Neuronal stem cell (in vitro differentiated cells): ENCODE data around the gene B4GALNT4.
"Not testable (repeated sequence)": the region's sequence is repeated elsewhere in the genome, so short reads cannot be mapped to it uniquely, and the experiment has no call there.

ENCODE experiments used
- DNase-seq: peaks from one replicate; pipeline ENCODE4 v3.0.0-alpha.2; 2013; ENCODE audit warnings: low spot score
- H2AFZ ChIP-seq: one replicate; pipeline ENCODE4 v1.6.1; 2013; ENCODE audit warnings: mild to moderate bottlenecking, low read length, inconsistent platforms
- H2AK5ac ChIP-seq: 2 replicates; pipeline ENCODE4 v1.6.1; 2013; ENCODE audit warnings: low read depth, mild to moderate bottlenecking, inconsistent platforms, low read length, moderate library complexity, mixed read lengths
- H2BK120ac ChIP-seq: 2 replicates; pipeline ENCODE4 v1.6.1; 2013; ENCODE audit warnings: low read depth, mild to moderate bottlenecking, inconsistent platforms, low read length, moderate library complexity, mixed read lengths
- H2BK12ac ChIP-seq: one replicate; pipeline ENCODE4 v1.6.1; 2013; ENCODE audit warnings: low read length, inconsistent platforms
- H2BK15ac ChIP-seq: 2 replicates; pipeline ENCODE4 v1.6.1; 2013; ENCODE audit warnings: mild to moderate bottlenecking, low read length, inconsistent platforms, mixed read lengths
- H2BK5ac ChIP-seq: one replicate; pipeline ENCODE4 v1.6.1; 2013; ENCODE audit warnings: inconsistent platforms, mild to moderate bottlenecking, low read length, moderate library complexity
- H3K14ac ChIP-seq: one replicate; pipeline ENCODE4 v1.6.1; 2013; ENCODE audit warnings: low read length, inconsistent platforms
- H3K18ac ChIP-seq: 2 replicates; pipeline ENCODE4 v1.6.1; 2013; ENCODE audit warnings: low read length, inconsistent platforms
- H3K23ac ChIP-seq: 2 replicates; pipeline ENCODE4 v1.6.1; 2013; ENCODE audit warnings: low read depth, mild to moderate bottlenecking, mixed read lengths, low read length, inconsistent platforms; ENCODE audit not compliant: poor library complexity
- H3K27ac ChIP-seq: replicated peaks from 3 replicates; pipeline ENCODE4 v1.5.1; 2013; ENCODE audit warnings: low read length, inconsistent platforms
- H3K27me3 ChIP-seq, 3 experiments: 2 replicates each; pipeline ENCODE4 v1.6.1; 2013; ENCODE audit warnings: low read length in 3 of 3, mild to moderate bottlenecking in 2 of 3, inconsistent platforms in 1 of 3, low read depth in 1 of 3, mixed read lengths in 1 of 3, moderate library complexity in 1 of 3; ENCODE audit not compliant: control insufficient read depth in 3 of 3, insufficient read depth in 3 of 3
- H3K36me3 ChIP-seq, 2 donors: replicated peaks in 1 of 2; 2 replicates each; pipeline ENCODE4 v1.6.1; 2013; ENCODE audit warnings: low read length in 2 of 2; ENCODE audit not compliant: control insufficient read depth in 2 of 2, insufficient read depth in 2 of 2
- H3K4ac ChIP-seq: 2 replicates; pipeline ENCODE4 v1.6.1; 2013; ENCODE audit warnings: inconsistent platforms, mild to moderate bottlenecking, low read length, moderate library complexity
- H3K4me1 ChIP-seq, 2 donors: 1 replicate in 1 of 2; 2 replicates in 1 of 2; pipeline ENCODE4 v1.6.1; 2013; ENCODE audit warnings: low read length in 2 of 2, low read depth in 1 of 2; ENCODE audit not compliant: control insufficient read depth in 2 of 2, insufficient read depth in 1 of 2
- H3K4me2 ChIP-seq: one replicate; pipeline ENCODE4 v1.6.1; 2013; ENCODE audit warnings: mild to moderate bottlenecking, low read length, inconsistent platforms; ENCODE audit not compliant: insufficient read depth, poor library complexity, severe bottlenecking
- H3K4me3 ChIP-seq, 2 donors: 2 replicates each; pipeline ENCODE4 v1.5.1; 2013; ENCODE audit warnings: low read length in 2 of 2, mild to moderate bottlenecking in 2 of 2, inconsistent platforms in 1 of 2, moderate library complexity in 1 of 2
- H3K79me1 ChIP-seq: one replicate; pipeline ENCODE4 v1.6.1; 2013; ENCODE audit warnings: low read depth, mild to moderate bottlenecking, inconsistent platforms, low read length, moderate library complexity
- H3K9ac ChIP-seq: one replicate; pipeline ENCODE4 v1.6.1; 2013; ENCODE audit warnings: mild to moderate bottlenecking, low read depth, low read length, inconsistent platforms; ENCODE audit not compliant: poor library complexity
- H3K9me3 ChIP-seq, 2 donors: replicated peaks in 1 of 2; 2 replicates each; pipeline versions ENCODE3 to v1.6.1; 2013; ENCODE audit warnings: low read length in 2 of 2, mild to moderate bottlenecking in 2 of 2, inconsistent platforms in 1 of 2, low read depth in 1 of 2, mixed read lengths in 1 of 2, moderate library complexity in 1 of 2; ENCODE audit not compliant: control insufficient read depth in 2 of 2, insufficient read depth in 1 of 2
- H4K8ac ChIP-seq: one replicate; pipeline ENCODE4 v1.6.1; 2013; ENCODE audit warnings: low read depth, mild to moderate bottlenecking, inconsistent platforms, low read length, moderate library complexity
- H4K91ac ChIP-seq: one replicate; pipeline ENCODE4 v1.6.1; 2013; ENCODE audit warnings: low read length, low read depth, mild to moderate bottlenecking, inconsistent platforms; ENCODE audit not compliant: poor library complexity
- WGBS, 2 donors: extraction: QIAGEN DNeasy Blood & Tissue Kit; methylation state at CpG; one replicate each; pipeline ENCODE4 v1.1.7; 2013; ENCODE audit warnings: missing lambda C conversion rate in 2 of 2, mixed read lengths in 1 of 2; ENCODE audit not compliant: insufficient read length in 2 of 2, insufficient replicate concordance in 1 of 2; ENCODE audit errors: extremely low coverage in 2 of 2; 5-methylcytosine and 5-hydroxymethylcytosine counted together

The B4GALNT4 gene

DNA sequence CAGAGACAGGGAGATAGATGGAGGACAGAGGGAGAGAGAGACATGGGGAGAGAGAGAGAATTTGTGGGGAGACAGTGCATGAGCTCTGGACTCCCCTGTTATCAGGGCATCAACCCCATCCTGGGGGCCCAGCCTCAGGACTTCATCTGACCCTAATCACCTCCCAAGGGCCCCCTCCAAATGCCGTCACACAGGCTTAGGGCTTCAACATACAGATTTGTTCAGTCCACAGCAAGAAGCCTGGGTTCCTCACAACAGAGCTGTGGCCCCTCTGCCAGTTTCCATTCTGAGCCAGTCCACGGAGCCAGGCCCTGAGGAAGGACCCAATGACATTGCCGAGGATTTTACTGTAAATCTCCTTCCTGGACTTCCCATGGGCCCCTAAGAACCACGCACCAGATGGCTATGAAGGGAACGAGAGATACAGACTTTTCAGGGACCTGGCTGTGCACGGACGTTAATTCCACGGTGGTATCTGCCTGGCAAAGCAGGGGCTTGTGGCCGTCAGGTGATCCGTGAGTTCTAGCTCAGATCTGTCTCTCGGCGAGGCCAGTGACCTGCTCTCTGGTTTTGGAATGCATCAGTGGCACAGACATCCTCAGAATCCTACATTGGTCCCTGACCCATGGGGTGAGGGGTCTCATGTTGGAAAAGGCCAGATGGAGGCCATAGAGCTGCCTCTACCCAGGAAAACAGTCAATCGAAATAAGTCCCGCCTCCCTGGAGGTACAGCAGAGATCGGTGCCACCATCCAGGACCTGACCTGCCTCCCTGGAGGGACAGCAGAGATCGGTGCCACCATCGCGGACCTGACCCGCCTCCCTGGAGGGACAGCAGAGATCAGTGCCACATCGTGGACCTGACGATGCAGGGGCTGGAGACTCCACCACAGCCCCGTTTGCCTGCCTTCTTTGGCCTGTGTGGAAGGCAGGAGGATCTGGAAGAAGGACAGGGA is 8.7 kb upstream of the B4GALNT4 start:
- WGBS, 2 donors, result no CpG with 5 or more reads among the region's 22 CpGs
- no peaks in the 10 kb centered on the region for H3K27me3 ChIP-seq

DNA sequence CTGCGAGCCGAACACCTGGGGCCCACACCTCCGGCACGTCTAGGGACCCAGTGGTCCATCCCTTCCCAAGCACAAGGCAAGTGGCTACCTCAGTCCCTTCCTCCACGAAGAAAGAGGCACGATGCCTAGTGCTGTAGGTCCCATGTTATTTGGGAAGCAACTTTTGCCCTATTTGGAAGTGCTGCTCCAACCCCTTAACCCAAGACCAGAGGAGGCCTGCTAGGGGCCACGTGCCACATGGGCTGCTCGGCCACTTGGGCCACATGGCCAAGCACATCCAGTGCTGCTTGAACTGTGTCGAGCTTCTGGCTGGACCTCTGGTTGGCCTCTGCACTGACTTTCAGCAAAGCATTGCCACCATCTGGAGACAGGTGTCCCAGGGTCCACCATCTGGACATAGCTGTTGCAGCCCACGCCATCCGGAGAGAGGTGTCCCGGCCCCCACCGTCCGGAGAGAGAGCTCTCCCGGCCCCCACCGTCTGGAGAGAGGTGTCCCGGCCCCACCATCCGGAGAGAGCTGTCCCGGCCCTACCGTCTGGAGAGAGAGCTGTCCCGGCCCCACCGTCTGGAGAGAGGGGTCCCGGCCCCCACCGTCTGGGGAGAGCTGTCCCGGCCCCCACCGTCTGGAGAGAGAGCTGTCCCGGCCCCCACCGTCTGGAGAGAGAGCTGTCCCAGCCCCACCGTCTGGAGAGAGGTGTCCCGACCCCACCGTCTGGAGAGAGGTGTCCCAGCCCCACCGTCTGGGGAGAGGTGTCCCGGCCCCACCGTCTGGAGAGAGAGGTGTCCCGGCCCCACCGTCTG is 6.5 kb upstream of the B4GALNT4 start:
- H3K9ac ChIP-seq, result no peak overlapping the region
- no peak overlapping the region for H3K27ac ChIP-seq
- no peak overlapping the region for H3K4ac ChIP-seq
- no peak overlapping the region for H4K91ac ChIP-seq
- no peak overlapping the region for H2BK120ac ChIP-seq
- no peak overlapping the region for H3K4me2 ChIP-seq
- peak overlapping the region; percentile 86 for H3K23ac ChIP-seq
- peak overlapping the region; percentile 60 for H3K18ac ChIP-seq
- H3K4me3 ChIP-seq, result peak overlapping the region in 1 of 2 donors; percentile 16
- peak overlapping the region; percentile 90 for H2BK15ac ChIP-seq
- H2BK12ac ChIP-seq, result peak overlapping the region; percentile 32
- H3K9me3 ChIP-seq, result peaks cover 18 to 19% of the 10 kb centered on the region in 2 donors
- no peak for DNase-seq
- peak overlapping the region; percentile 45 for H2BK5ac ChIP-seq
- peak overlapping the region; percentile 95 for H2AK5ac ChIP-seq
- no CpG with 5 or more reads among the region's 36 CpGs for WGBS, 2 donors
- peaks cover 0 to 3% of the 10 kb centered on the region in 2 donors for H3K4me1 ChIP-seq
- H3K36me3 ChIP-seq, result no peaks in the 10 kb centered on the region
- H3K14ac ChIP-seq, result peak overlapping the region; percentile 1
- H3K27me3 ChIP-seq, result no peaks in the 10 kb centered on the region
- no peaks in the 10 kb centered on the region for H3K79me1 ChIP-seq
- peak overlapping the region; percentile 31 for H4K8ac ChIP-seq
- no peak overlapping the region for H2AFZ ChIP-seq

More for the DNA sequence above, 8.7 kb upstream of the B4GALNT4 start:
- Histone ChIP-seq H2BK15ac (no peak overlapping the region), H3K4me3 (no peak overlapping the region), H3K4ac (no peak overlapping the region), H3K9me3 (peaks cover 18 to 31% of the 10 kb centered on the region in 2 donors), H2BK12ac (no peak overlapping the region), H2AK5ac (no peak overlapping the region), H3K36me3 (peaks cover 0 to 11% of the 10 kb centered on the region in 2 donors), H3K4me1 (peaks cover 2 to 10% of the 10 kb centered on the region in 2 donors), H3K9ac (peak overlapping the region; percentile 30), H3K23ac (no peak overlapping the region), H4K91ac (no peak overlapping the region), H2BK5ac (no peak overlapping the region), H3K18ac (no peak overlapping the region), H4K8ac (no peak overlapping the region), H3K4me2 (no peak overlapping the region), H2BK120ac (no peak overlapping the region), H2AFZ (no peak overlapping the region), H3K14ac (no peak overlapping the region), H3K79me1 (peaks cover 4% of the 10 kb centered on the region), H3K27ac (no peak overlapping the region)
- DNase-seq, result no peak

DNA sequence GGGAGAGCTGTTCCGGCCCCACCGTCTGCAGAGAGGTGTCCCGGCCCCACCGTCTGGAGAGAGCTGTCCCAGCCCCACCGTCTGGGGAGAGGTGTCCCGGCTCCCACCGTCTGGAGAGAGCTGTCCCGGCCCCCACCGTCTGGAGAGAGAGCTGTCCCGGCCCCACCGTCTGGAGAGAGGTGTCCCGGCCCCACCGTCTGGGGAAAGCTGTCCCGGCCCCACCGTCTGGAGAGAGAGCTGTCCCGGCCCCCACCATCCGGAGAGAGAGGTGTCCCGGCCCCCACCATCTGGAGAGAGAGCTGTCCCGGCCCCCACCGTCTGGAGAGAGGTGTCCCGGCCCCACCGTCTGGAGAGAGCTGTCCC is 5.9 kb upstream of the B4GALNT4 start:
- DNase-seq, H3K4me1 ChIP-seq, H2AFZ ChIP-seq, H4K91ac ChIP-seq, H3K79me1 ChIP-seq, H3K36me3 ChIP-seq, H3K27ac ChIP-seq, H3K4me3 ChIP-seq, H3K4ac ChIP-seq, H2BK15ac ChIP-seq, H3K14ac ChIP-seq, H3K9ac ChIP-seq, H2BK120ac ChIP-seq, H3K27me3 ChIP-seq, H3K4me2 ChIP-seq: not testable (repeated sequence)
- WGBS, 2 donors, result no CpG with 5 or more reads among the region's 22 CpGs
- Histone ChIP-seq H2BK12ac (peak overlapping the region; percentile 32), H3K23ac (peak overlapping the region; percentile 86), H4K8ac (peak overlapping the region; percentile 31), H3K18ac (peak overlapping the region; percentile 60), H2AK5ac (peak overlapping the region; percentile 95), H2BK5ac (peak overlapping the region; percentile 45), H3K9me3 (peaks cover 18 to 19% of the 10 kb centered on the region in 2 donors)
